ENCODE data around the gene PRODH2.
A peak's percentile ranks its signal among the peaks of the same experiment; 100 is the strongest.

The PRODH2 gene

GRCh38 chr19:35757749-35758608 is 54.7 kb downstream of the PRODH2 start, which contains the start of gene PROSER3:
Gene PROSER3 (plus strand): TSS chr19:35758176. CDS start chr19:35758216, 40 bp downstream.
- peak; percentile 96 to 99 for DNase-seq (ENCODE audit: low read depth in 2 of 2)

GRCh38 chr19:35757231-35757748 is 55.4 kb downstream of the PRODH2 start:
- no peak for DNase-seq (ENCODE audit: low read depth in 2 of 2)

- DNase-seq (ENCODE audit: low read depth in 2 of 2), result no peak
Observed at GRCh38 chr19:35756377-35757230, 56.0 kb downstream of the PRODH2 start, which contains the start of gene HSPB6. Gene HSPB6 (minus strand): TSS chr19:35757029. CDS start chr19:35757008, 21 bp downstream.

- peak in 1 of 2 donors; percentile 50 for DNase-seq (ENCODE audit: low read depth in 2 of 2)
Observed at GRCh38 chr19:35755550-35756376, 56.9 kb downstream of the PRODH2 start.

- DNase-seq (ENCODE audit: low read depth in 2 of 2), result no peak
Observed at GRCh38 chr19:35755131-35755549, 57.5 kb downstream of the PRODH2 start.

- DNase-seq (ENCODE audit: low read depth in 2 of 2), result no peak
Observed at GRCh38 chr19:35754370-35755130, 58.1 kb downstream of the PRODH2 start.

GRCh38 chr19:35753634-35754369 is 58.8 kb downstream of the PRODH2 start:
- no peak for DNase-seq (ENCODE audit: low read depth in 2 of 2)

- no peak for DNase-seq (ENCODE audit: low read depth in 2 of 2)
Observed at GRCh38 chr19:35752746-35753350, 59.8 kb downstream of the PRODH2 start.

GRCh38 chr19:35751839-35752745 is 60.6 kb downstream of the PRODH2 start:
- DNase-seq (ENCODE audit: low read depth in 2 of 2), result no peak

GRCh38 chr19:35750167-35750566 is 62.5 kb downstream of the PRODH2 start:
- DNase-seq (ENCODE audit: low read depth in 2 of 2), result no peak

All from stimulated activated CD8-positive, alpha-beta memory T cell treated with anti-CD3 and anti-CD28 coated beads, Interleukin-15, amount 100 ng/mL, for 4 hours (primary cell).